Activated naive CD4-positive, alpha-beta T cell treated with anti-CD3 and anti-CD28 coated beads, Interleukin-2, amount 50 U/mL, for 72 hours (primary cell): ENCODE measurements around the gene TBL1XR1. TPM values are rescaled to one million over a fixed set of nuclear protein-coding genes. Genes with fewer than 3 reads are reported as not detected.
"Not testable (repeated sequence)": the region's sequence is repeated elsewhere in the genome, so short reads cannot be mapped to it uniquely, and the experiment has no call there.

Source experiments
- ATAC-seq, 2 donors: fragments of 150-1000 bp; cut with Tn5 transposase; 2 replicates each; pipeline ENCODE4 v1.10.0; 2021; ENCODE audit warnings: mild to moderate bottlenecking in 2 of 2, moderate library complexity in 2 of 2
- DNase-seq, 2 donors: peaks; one replicate each; pipeline ENCODE4 v3.0.0; 2021 to 2022; ENCODE audit warnings: low spot score in 2 of 2
- H3K27ac Mint-ChIP-seq, 2 donors: one replicate each; pipeline ENCODE4 v1.8.0; 2022; ENCODE audit warnings: mild to moderate bottlenecking in 2 of 2, mixed read lengths in 2 of 2
- H3K36me3 Mint-ChIP-seq, 2 donors: one replicate each; pipeline ENCODE4 v1.8.0; 2022; ENCODE audit warnings: mixed read lengths in 2 of 2
- H3K9me3 Mint-ChIP-seq, 2 donors: one replicate each; pipeline ENCODE4 v1.8.0; 2022; ENCODE audit warnings: mixed read lengths in 2 of 2
- total RNA-seq, 2 donors: library from RNA; stranded (reverse); gene quantifications; one replicate each; pipeline ENCODE4 v1.2.3, GENCODE V29; 2022

TBL1XR1 gene
- total RNA-seq, 2 donors from 2014 or later, result 130 to 184 TPM

GRCh38 chr3:177174607-177175170 is 22.6 kb downstream of the TBL1XR1 start:
- peaks cover 5 to 53% of the 10 kb centered on the region in 2 donors for H3K36me3 Mint-ChIP-seq

DNA sequence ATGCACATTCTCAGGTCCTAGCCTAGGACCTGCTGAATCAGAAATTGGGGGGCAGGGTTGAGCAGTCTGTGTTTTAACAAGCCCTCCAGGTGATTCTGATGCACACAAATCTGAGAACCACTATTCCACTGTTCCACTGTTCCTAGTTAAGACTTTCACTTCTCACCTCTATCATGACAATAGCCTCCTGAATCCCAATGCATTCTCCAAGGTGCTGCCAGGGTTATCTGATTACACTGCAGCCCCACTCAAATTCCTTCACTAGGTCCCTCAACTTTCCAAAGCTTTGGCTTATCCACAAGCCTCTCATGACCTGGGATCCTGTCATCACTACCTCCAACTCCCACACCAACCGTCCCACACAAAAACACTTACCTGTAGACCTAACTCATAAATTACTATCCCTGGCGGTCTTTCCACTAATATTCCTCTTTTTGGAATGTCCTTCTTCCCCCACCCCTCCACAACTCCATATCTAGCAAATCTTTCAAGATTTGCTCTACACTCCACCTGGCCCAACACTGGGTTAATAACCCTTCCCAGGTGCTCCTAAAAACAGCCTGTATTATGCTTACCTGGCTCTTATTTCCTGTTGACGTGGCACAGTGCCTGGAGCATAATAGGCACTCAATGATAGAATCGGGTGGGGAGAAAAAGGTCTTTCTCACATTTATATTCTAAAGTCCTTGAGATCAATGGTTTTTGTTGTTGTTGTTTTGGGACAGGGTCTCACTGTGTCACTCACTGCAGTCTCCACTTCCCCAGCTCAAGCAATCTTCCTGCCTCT is 27.2 kb downstream of the TBL1XR1 start:
- no peak for DNase-seq
- Mint-ChIP-seq H3K27ac (peak overlapping the region in 1 of 2 donors; percentile 40), H3K9me3 (no peaks in the 10 kb centered on the region), H3K36me3 (peaks cover 11 to 59% of the 10 kb centered on the region in 2 donors)
- ATAC-seq, result no peak

More at GRCh38 chr3:177174607-177175170, 22.6 kb downstream of the TBL1XR1 start:
- peaks cover 0 to 7% of the 10 kb centered on the region in 2 donors for H3K9me3 Mint-ChIP-seq
- ATAC-seq (no peak), DNase-seq (no peak)
- no peak overlapping the region for H3K27ac Mint-ChIP-seq

DNA sequence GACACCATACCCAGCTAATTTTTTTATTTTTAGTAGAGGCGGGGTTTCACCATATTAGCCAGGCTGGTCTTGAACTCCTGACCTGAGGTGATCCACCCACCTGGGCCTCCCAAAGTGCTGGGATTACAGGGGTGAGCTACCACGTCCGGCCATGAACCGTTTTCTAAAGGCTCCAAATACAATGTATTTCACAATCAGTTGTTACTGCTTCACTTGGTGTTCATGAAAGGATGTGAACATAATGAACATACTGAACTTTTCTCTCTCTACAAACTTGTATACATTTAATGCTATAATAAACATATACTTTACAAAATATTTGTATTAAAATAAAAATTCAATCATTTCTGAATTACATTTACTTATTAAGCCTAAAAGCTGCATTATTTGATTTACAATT is 28.9 kb downstream of the TBL1XR1 start:
- peaks cover 11 to 74% of the 10 kb centered on the region in 2 donors for H3K36me3 Mint-ChIP-seq
- DNase-seq (no peak), ATAC-seq (no peak)
- H3K27ac Mint-ChIP-seq, result no peak overlapping the region
- H3K9me3 Mint-ChIP-seq, result no peaks in the 10 kb centered on the region

GRCh38 chr3:177162742-177163141 is 34.5 kb downstream of the TBL1XR1 start:
- Mint-ChIP-seq H3K9me3 (no peaks in the 10 kb centered on the region), H3K36me3 (peaks cover 11 to 69% of the 10 kb centered on the region in 2 donors), H3K27ac (no peak overlapping the region)
- ATAC-seq, result no peak
- DNase-seq, result no peak

GRCh38 chr3:177161603-177162002 is 35.7 kb downstream of the TBL1XR1 start:
- not testable (repeated sequence) for H3K9me3 Mint-ChIP-seq, H3K27ac Mint-ChIP-seq, DNase-seq
- peak in 1 of 2 donors; percentile 63 for ATAC-seq
- H3K36me3 Mint-ChIP-seq, result peaks cover 2 to 60% of the 10 kb centered on the region in 2 donors

- no peaks in the 10 kb centered on the region for H3K9me3 Mint-ChIP-seq
- DNase-seq (no peak), ATAC-seq (no peak)
- H3K27ac Mint-ChIP-seq, result no peak overlapping the region
- H3K36me3 Mint-ChIP-seq, result peaks cover 0 to 32% of the 10 kb centered on the region in 2 donors
Observed at GRCh38 chr3:177158461-177158860, 38.8 kb downstream of the TBL1XR1 start.

- no peaks in the 10 kb centered on the region for H3K9me3 Mint-ChIP-seq
- ATAC-seq (no peak), DNase-seq (no peak)
- no peak overlapping the region for H3K27ac Mint-ChIP-seq
- H3K36me3 Mint-ChIP-seq, result peaks cover 0 to 23% of the 10 kb centered on the region in 2 donors
Observed at GRCh38 chr3:177157492-177157891, 39.8 kb downstream of the TBL1XR1 start.

DNA sequence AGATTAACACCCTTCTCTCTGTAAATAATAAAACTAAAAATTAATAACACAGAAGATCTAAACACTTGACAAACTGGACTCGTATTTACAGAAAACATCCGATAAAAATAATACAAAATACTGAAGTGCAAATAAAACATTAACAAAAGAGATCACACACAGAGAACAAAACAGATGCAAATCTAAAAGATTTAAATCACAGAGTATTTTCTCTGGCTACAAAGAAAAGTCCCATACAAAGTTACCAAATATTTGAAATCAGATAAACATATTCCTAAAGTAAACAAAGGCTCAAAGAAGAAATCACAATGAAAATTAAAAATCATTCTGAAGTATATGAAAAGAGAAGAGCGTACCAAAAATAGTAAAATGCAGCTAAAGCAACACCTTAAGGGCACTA is 42.5 kb downstream of the TBL1XR1 start:
- no peak for ATAC-seq
- peaks cover 0 to 1% of the 10 kb centered on the region in 2 donors for H3K36me3 Mint-ChIP-seq
- H3K27ac Mint-ChIP-seq, result no peak overlapping the region
- H3K9me3 Mint-ChIP-seq, result no peaks in the 10 kb centered on the region
- no peak for DNase-seq

- peak overlapping the region; percentile 36 to 54 for H3K27ac Mint-ChIP-seq
- H3K9me3 Mint-ChIP-seq, result no peaks in the 10 kb centered on the region
- no peaks in the 10 kb centered on the region for H3K36me3 Mint-ChIP-seq
- ATAC-seq (peak; percentile 95 to 96), DNase-seq (no peak)
Observed at GRCh38 chr3:177150970-177151627, 46.2 kb downstream of the TBL1XR1 start.

DNA sequence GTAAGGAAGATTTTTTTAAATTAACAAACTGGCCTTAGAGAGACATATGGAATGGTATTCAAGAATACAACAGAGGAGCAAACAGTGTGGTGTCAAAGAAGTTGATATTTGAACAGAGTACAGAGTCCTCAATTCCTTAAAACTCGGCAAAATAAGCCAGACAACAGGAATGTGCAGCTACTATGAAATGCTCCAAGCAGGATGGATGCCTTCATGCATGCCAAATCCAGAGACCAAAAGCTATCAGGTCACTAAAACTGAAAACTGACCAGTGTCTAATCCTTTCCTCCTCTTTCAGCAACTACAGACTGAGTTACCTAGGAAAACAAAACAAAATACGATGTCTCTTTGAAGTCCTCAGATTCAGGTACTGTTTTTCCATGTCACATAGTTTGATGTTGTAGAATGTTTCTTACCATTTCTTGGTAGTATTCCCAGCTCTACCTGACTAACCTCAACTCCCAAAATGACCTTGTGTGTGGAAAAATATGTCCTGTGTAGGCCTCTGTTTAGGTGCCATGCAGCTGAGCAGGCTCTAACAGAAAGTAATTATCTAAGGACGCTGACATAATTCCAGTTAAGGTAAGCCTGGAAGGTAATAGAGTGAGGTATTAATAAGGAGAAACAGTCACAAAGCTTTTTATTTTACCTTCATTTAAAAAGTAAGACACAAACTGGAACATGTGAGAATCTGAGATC is 46.9 kb downstream of the TBL1XR1 start:
- DNase-seq, result no peak
- no peaks in the 10 kb centered on the region for H3K36me3 Mint-ChIP-seq
- peak in 1 of 2 donors; percentile 4 for ATAC-seq
- no peak overlapping the region for H3K27ac Mint-ChIP-seq
- H3K9me3 Mint-ChIP-seq, result no peaks in the 10 kb centered on the region

DNA sequence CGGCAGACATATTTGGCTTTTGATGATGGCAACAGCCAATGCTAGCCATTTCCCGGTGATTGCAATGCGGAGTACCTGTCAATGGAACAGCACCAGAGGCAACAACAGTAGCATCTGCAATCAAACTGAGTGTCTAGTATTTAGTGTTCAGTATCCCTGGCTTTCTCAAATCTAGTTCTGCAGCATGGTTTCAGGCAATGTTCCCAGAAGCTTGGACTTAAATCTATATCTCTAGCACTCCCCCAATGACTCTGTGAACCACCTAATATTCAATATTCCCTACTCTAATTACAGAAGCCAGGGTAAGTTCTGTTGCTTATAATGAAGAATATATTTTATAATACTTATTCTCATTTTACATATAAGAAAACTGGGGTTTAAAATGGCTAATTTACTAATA is 48.2 kb downstream of the TBL1XR1 start:
- no peak for ATAC-seq
- Mint-ChIP-seq H3K9me3 (no peaks in the 10 kb centered on the region), H3K27ac (no peak overlapping the region), H3K36me3 (peaks cover 0 to 1% of the 10 kb centered on the region in 2 donors)
- DNase-seq, result no peak

GRCh38 chr3:177147790-177148189 is 49.5 kb downstream of the TBL1XR1 start:
- H3K27ac Mint-ChIP-seq, result peak overlapping the region in 1 of 2 donors; percentile 47

DNA sequence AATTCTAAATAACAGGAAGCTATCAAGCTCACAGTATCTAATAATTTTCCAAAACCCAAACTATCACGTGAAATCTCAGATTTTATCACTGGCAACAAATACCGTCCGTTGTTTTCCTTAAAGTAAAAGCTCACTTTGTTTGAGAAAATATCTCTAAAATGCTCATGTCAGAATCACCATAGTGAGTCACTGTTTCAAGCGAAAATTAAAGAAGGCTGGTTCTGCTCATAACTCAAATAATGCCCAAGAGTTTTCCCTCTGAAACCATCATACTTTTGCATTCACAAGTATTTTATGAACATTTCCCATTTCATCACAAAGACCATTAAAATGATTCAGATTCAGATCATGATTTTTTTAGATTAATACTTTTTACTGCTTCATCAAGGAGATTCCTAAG is 50.6 kb downstream of the TBL1XR1 start:
- no peak for DNase-seq
- H3K27ac Mint-ChIP-seq, result no peak overlapping the region
- H3K36me3 Mint-ChIP-seq, result peaks cover 0 to 9% of the 10 kb centered on the region in 2 donors
- ATAC-seq, result peak; percentile 18 to 23
- H3K9me3 Mint-ChIP-seq, result no peaks in the 10 kb centered on the region

More at GRCh38 chr3:177147790-177148189, 49.5 kb downstream of the TBL1XR1 start:
- DNase-seq (no peak), ATAC-seq (no peak)
- H3K9me3 Mint-ChIP-seq, result no peaks in the 10 kb centered on the region
- peaks cover 0 to 9% of the 10 kb centered on the region in 2 donors for H3K36me3 Mint-ChIP-seq

GRCh38 chr3:177145954-177146353 is 51.3 kb downstream of the TBL1XR1 start:
- Mint-ChIP-seq H3K9me3 (no peaks in the 10 kb centered on the region), H3K27ac (peak overlapping the region in 1 of 2 donors; percentile 72), H3K36me3 (peaks cover 0 to 9% of the 10 kb centered on the region in 2 donors)
- DNase-seq, result no peak
- no peak for ATAC-seq

DNA sequence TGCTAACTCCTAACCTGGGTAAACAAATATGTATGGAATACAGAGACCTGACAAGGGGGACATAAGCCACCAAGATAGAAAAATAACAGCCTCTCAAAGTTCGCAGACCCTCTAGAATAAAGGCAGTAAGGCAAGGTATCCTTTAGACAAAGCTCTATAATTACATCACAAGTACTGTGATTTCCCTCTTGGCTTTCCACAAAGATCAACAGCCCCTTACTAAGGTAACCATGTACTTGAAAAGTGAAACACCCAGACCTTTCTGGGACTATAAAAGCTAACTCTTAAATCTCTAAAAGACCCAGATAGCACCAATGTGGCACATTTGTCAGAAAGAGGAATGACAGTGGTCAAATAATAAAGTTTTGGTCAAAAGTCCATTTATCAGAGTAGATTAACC is 51.9 kb downstream of the TBL1XR1 start:
- Mint-ChIP-seq H3K9me3 (no peaks in the 10 kb centered on the region), H3K27ac (peak overlapping the region; percentile 26 to 72), H3K36me3 (peaks cover 0 to 9% of the 10 kb centered on the region in 2 donors)
- ATAC-seq (peak in 1 of 2 donors; percentile 24), DNase-seq (no peak)

DNA sequence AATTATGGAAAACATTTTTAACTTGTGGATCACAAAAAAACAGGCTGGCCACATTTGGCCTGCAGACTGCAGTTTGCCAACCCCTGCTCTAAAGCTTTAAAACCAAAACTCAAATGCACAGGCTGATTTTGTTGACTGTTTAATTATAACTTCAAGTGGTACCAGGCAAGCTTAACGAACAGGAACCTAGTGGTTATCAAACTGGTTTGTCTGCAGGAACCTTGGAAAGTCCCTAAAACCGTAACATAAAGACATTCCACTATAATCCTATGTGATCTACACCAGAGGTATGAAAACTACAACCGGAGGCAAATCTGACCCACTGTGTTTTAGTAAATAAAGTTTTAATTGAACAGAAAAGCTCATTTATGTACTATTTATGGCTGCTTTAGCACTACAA is 52.4 kb downstream of the TBL1XR1 start:
- no peak for DNase-seq
- ATAC-seq, result peak in 1 of 2 donors; percentile 52
- H3K9me3 Mint-ChIP-seq, result no peaks in the 10 kb centered on the region
- peak overlapping the region in 1 of 2 donors; percentile 72 for H3K27ac Mint-ChIP-seq
- peaks cover 0 to 9% of the 10 kb centered on the region in 2 donors for H3K36me3 Mint-ChIP-seq
